Measurements from ENCODE around the gene PHYKPL. TPM values are rescaled to one million over a fixed set of nuclear protein-coding genes. Genes with fewer than 3 reads are reported as not detected.

The PHYKPL gene
- total and polyA plus RNA-seq, 2 of the 8 experiments (the other 6 are each of a cell fraction or from before 2014, with no cell fraction given), result 25.1 to 32.1 TPM

DNA sequence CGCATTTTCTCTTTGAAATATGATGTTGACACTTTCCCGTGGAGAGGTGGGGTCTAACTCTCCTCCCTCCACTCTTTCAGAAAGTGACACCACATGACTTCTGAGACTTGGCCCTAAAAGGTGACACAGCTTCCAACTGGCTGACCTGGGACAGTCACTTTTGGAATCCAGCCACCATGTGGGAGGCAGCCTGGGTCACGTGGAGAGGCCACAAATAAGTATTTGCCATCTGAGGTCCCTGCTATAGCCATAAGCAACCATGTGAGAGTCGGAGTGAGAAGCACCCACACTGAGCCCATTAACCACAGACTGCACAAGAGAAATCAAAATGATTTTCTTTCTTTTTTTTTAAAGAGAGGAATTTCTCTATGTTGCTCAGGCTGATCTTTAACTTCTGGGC is 4.1 kb upstream of the PHYKPL start (continued):
- TF ChIP-seq, protein P1, sequence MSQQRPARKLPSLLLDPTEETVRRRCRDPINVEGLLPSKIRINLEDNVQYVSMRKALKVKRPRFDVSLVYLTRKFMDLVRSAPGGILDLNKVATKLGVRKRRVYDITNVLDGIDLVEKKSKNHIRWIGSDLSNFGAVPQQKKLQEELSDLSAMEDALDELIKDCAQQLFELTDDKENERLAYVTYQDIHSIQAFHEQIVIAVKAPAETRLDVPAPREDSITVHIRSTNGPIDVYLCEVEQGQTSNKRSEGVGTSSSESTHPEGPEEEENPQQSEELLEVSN (IDR thresholded peaks at IDR 0.05), result no peak
- TF ChIP-seq CBX5 (IDR thresholded peaks at IDR 0.05; ENCODE audit: low read depth, low read length) (no peak), HDAC6 (IDR thresholded peaks at IDR 0.05; ENCODE audit: low read depth, low read length) (no peak)
